Tibial artery (tissue), 4 donors: ENCODE measurements around the gene MAL.

Experiments
- DNase-seq, 2 donors: peaks; one replicate each; pipeline ENCODE4 v3.0.0-alpha.2; 2019
- H3K27ac ChIP-seq, 2 donors: fragments of 200-600 bp; sonication (generic) in 1 of 2; 1 replicate in 1 of 2; 2 replicates in 1 of 2; pipeline ENCODE4 v1.5.1; 2018 to 2019; ENCODE audit warnings: mild to moderate bottlenecking in 1 of 2
- H3K27me3 ChIP-seq, 2 donors: fragments of 200-600 bp; sonication (generic) in 1 of 2; one replicate each; pipeline versions ENCODE4 v1.5.1 to v1.6.0; 2016 to 2019
- H3K36me3 ChIP-seq, 3 donors: fragments of 200-600 bp; sonication (generic) in 2 of 3; one replicate each; pipeline ENCODE4 v1.5.1; 2016 to 2019; ENCODE audit warnings: mild to moderate bottlenecking in 2 of 3
- H3K4me1 ChIP-seq, 4 donors: fragments of 200-600 bp; sonication (generic) in 2 of 4; 1 replicate in 3 of 4; 2 replicates in 1 of 4; pipeline ENCODE4 v1.5.1; 2016 to 2019
- H3K4me3 ChIP-seq, 2 donors: fragments of 200-600 bp; sonication (generic) in 1 of 2; 1 replicate in 1 of 2; 2 replicates in 1 of 2; pipeline ENCODE4 v1.5.1; 2018 to 2019; ENCODE audit warnings: mild to moderate bottlenecking in 2 of 2
- H3K9me3 ChIP-seq, 3 donors: fragments of 200-600 bp; sonication (generic) in 1 of 3; one replicate each; pipeline ENCODE4 v1.5.1; 2016 to 2019
- CTCF ChIP-seq, 2 experiments: fragments of 200-600 bp in 1 of 2; fragments of 450-650 bp in 1 of 2; IDR thresholded peaks; one replicate each; pipeline ENCODE4 v1.5.1; 2017 to 2019; ENCODE audit warnings: antibody characterized with exemption in 2 of 2, mild to moderate bottlenecking in 1 of 2, moderate library complexity in 1 of 2
- intact Hi-C: fragments of 100-400 bp; cut with DNase I; formaldehyde crosslinking; loops from one replicate; pipeline ENCODE4 v1.15.0; 2023; ENCODE audit warnings: low total_unique reads

The MAL gene

DNA sequence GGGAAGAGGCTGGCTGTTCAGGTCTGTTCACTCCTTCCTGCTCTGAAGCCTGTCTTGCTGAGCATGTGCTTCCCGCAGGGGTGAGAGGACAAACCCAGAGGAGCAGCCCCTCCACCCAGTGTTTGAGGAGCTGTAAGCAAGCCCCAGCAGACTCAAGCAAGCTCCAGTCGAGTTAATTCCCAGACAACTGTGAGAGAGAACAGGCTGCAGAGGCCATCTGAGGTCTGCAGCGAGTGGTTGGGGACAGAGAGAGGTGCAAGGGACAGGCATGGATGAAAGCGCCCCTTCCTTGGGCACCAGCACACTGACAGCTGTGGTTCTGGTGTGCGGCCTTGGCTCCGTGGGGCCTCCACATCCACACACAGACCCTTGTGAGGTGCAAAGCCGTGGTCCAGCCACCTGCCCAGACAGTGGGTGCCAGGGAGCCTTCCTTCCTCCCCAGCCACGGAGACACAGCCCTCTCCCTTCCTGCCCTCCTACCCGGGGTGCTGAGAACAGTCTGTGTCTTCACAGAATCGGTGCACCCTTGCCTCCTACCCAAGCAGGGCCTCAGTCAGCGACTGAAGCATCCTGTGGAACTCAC lies 36.2 kb downstream of the MAL start:
- no peak for TF ChIP-seq CTCF (IDR thresholded peaks at IDR 0.05)
- peak in 1 of 2 donors; percentile 50 for DNase-seq
- intact Hi-C loops = no loop called here
- Histone ChIP-seq H3K4me3 (no peak overlapping the region), H3K9me3 (no peaks in the 10 kb centered on the region), H3K27ac (no peak overlapping the region), H3K36me3 (no peaks in the 10 kb centered on the region), H3K4me1 (no peaks in the 10 kb centered on the region), H3K27me3 (peaks cover 0 to 38% of the 10 kb centered on the region in 2 donors)

DNA sequence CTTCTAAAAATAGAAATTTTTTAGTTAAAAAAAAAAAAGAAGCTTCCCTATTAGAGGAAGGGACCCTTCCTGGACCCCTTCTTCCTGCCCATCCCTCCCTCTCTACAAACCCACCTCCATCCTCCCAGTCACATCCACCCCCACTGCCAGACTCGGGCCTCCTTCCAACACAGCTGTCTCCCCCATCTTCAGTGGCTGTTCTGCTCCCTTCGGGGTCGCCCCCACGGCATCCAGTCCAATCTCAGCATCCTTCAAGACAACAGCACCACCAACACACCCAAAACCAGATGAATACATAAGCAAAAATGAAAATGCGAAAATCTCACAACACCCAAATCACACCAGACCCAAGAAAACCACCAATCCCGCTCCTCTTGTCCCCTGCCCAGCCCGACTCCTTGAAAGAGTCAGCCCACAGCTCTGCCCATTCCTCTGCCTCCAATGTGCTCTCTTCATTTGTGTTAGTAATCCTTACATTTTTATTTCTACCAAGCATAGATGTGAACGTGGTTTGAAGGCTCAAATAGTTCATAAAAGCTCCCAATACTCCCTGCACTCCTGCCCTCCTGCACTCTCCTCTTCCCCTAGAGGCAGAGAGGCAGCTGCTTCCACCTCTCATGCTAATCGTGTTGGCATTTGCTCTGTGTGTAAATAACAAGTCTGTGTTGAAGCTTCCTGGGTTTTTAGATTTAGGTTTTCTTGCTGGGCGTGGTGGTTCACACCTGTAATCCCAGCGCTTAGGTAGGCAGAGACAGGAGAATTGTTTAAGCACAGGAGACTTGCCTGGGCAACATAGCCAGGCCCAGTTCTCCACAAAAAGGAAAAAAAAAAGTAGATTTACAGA lies 37.0 kb downstream of the MAL start:
- no peak for TF ChIP-seq CTCF (IDR thresholded peaks at IDR 0.05)
- peak in 1 of 2 donors; percentile 28 for DNase-seq
- no peaks in the 10 kb centered on the region for H3K36me3 ChIP-seq
- peaks cover 0 to 34% of the 10 kb centered on the region in 2 donors for H3K27me3 ChIP-seq
- H3K4me3 ChIP-seq = no peak overlapping the region
- no peaks in the 10 kb centered on the region for H3K4me1 ChIP-seq
- intact Hi-C loops = no loop called here
- H3K27ac ChIP-seq = no peak overlapping the region
- no peaks in the 10 kb centered on the region for H3K9me3 ChIP-seq

GRCh38 chr2:95063086-95063958 lies 37.8 kb downstream of the MAL start:
- DNase-seq = no peak
- Histone ChIP-seq H3K4me1 (no peaks in the 10 kb centered on the region), H3K4me3 (no peak overlapping the region), H3K27ac (no peak overlapping the region), H3K9me3 (no peaks in the 10 kb centered on the region), H3K27me3 (peaks cover 0 to 30% of the 10 kb centered on the region in 2 donors), H3K36me3 (no peaks in the 10 kb centered on the region)
- intact Hi-C loops = no loop called here
- no peak for TF ChIP-seq CTCF (IDR thresholded peaks at IDR 0.05)

GRCh38 chr2:95068256-95068655 lies 42.7 kb downstream of the MAL start:
- no peak for TF ChIP-seq CTCF (IDR thresholded peaks at IDR 0.05)
- no peaks in the 10 kb centered on the region for H3K36me3 ChIP-seq
- H3K4me3 ChIP-seq = no peak overlapping the region
- DNase-seq = no peak
- H3K4me1 ChIP-seq = no peaks in the 10 kb centered on the region
- intact Hi-C loops = no loop called here
- H3K9me3 ChIP-seq = no peaks in the 10 kb centered on the region
- no peak overlapping the region for H3K27ac ChIP-seq
- peaks cover 0 to 10% of the 10 kb centered on the region in 2 donors for H3K27me3 ChIP-seq

DNA sequence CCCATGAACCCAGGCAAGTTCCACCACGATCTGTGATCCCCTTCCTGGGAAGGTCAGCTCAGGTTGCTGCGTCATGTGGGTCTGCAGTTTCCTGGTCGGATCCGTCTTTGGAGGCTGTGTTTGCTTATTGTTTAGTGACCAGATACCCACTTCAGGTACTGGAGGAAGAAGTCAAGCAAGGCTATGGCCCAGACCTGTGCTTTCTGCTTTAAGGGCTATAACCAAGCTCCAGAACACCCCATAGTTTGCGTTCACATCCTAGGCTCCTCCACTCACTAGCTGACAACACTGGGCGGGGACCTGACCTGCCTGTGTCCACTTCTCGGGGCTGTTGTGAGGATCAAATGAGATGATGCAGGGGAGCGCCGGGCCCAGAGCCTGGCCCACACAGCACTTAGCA lies 44.0 kb downstream of the MAL start:
- no peaks in the 10 kb centered on the region for H3K9me3 ChIP-seq
- H3K4me3 ChIP-seq = no peak overlapping the region
- H3K27me3 ChIP-seq = peaks cover 0 to 19% of the 10 kb centered on the region in 2 donors
- TF ChIP-seq CTCF (IDR thresholded peaks at IDR 0.05) = no peak
- H3K27ac ChIP-seq = no peak overlapping the region
- H3K4me1 ChIP-seq = no peaks in the 10 kb centered on the region
- intact Hi-C loops = no loop called here
- DNase-seq = no peak
- H3K36me3 ChIP-seq = no peaks in the 10 kb centered on the region
